Parathyroid adenoma (tissue), 2 donors: Measurements from ENCODE around the gene EIF1B.
"Not testable (repeated sequence)": the region's sequence is repeated elsewhere in the genome, so short reads cannot be mapped to it uniquely, and the experiment has no call there.

Experiments used
- H2AFZ ChIP-seq: fragments of 300-600 bp; sonication (generic); one replicate; pipeline ENCODE4 v1.7.0; 2017; ENCODE audit warnings: antibody characterized with exemption, mild to moderate bottlenecking
- H3K27ac ChIP-seq: fragments of 300-600 bp; sonication (generic); one replicate; pipeline ENCODE4 v1.7.0; 2017
- H3K27me3 ChIP-seq: fragments of 300-600 bp; sonication (generic); one replicate; pipeline ENCODE4 v1.7.0; 2017; ENCODE audit warnings: low read length; ENCODE audit not compliant: control insufficient read depth, insufficient read depth
- H3K36me3 ChIP-seq: fragments of 300-600 bp; sonication (generic); one replicate; pipeline ENCODE4 v1.7.0; 2017; ENCODE audit warnings: low read length; ENCODE audit not compliant: control insufficient read depth, insufficient read depth
- H3K4me1 ChIP-seq: fragments of 300-600 bp; sonication (generic); one replicate; pipeline ENCODE4 v1.7.0; 2017; ENCODE audit warnings: control low read depth
- H3K4me2 ChIP-seq: fragments of 300-600 bp; sonication (generic); one replicate; pipeline ENCODE4 v1.7.0; 2017; ENCODE audit warnings: low read length
- H3K4me3 ChIP-seq: fragments of 300-600 bp; sonication (generic); one replicate; pipeline ENCODE4 v1.7.0; 2017; ENCODE audit warnings: low read depth, low read length
- H3K79me2 ChIP-seq: fragments of 300-600 bp; sonication (generic); one replicate; pipeline ENCODE4 v1.7.0; 2017; ENCODE audit warnings: control low read depth
- H3K9ac ChIP-seq: fragments of 300-600 bp; sonication (generic); one replicate; pipeline ENCODE4 v1.7.0; 2017; ENCODE audit warnings: mild to moderate bottlenecking
- H3K9me3 ChIP-seq: fragments of 300-600 bp; sonication (generic); one replicate; pipeline ENCODE4 v1.7.0; 2017; ENCODE audit warnings: low read length; ENCODE audit not compliant: control insufficient read depth
- CTCF ChIP-seq: fragments of 300-600 bp; sonication (generic); IDR thresholded peaks from one replicate; pipeline ENCODE4 v1.7.0; 2017; ENCODE audit warnings: antibody characterized with exemption, mild to moderate bottlenecking
- donor health status: primary hyperparathyroidism.

Gene EIF1B

DNA sequence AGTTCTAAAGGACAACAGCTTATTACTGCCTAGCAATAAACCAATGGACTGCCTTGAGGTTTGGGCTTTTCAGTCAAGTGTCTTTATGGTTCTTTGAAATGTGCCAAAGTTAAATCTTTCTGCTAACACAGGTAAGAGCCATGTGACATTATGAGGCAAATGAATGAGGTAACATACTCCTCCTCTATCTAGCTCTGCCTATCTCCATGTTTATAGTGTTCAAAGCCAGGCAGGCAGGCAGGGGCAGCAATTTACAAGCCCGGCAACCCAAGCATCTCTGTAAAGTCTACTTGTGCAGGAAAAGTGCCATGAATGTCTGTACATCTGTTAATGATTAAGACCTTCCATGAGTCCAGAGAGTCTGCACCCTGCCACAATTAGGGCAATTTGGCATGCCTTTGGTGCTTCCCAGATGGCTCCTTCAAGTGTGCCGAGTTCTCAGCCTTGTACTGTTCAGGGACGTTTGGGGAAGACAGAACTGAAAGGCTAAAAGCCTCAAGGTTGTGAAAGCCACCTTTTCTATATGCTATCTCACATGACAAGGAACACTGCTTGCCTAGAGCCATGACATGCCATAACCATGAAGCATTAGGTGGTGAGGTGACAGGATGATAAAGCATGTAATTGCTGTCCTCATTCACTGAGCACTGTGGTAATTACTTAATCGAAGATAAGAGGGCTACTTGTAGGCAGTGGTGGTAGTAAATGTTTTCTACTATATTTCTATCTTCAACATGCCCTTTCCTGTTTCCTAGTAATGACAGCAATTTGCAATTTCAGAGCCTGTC, 41.4 kb upstream of the EIF1B start:
- Histone ChIP-seq H3K27ac (no peak overlapping the region), H2AFZ (no peak overlapping the region), H3K9ac (no peak overlapping the region), H3K4me2 (no peak overlapping the region), H3K9me3 (no peaks in the 10 kb centered on the region), H3K4me3 (no peak overlapping the region), H3K79me2 (no peaks in the 10 kb centered on the region), H3K27me3 (no peaks in the 10 kb centered on the region), H3K4me1 (no peaks in the 10 kb centered on the region), H3K36me3 (no peaks in the 10 kb centered on the region)
- TF ChIP-seq CTCF, result no peak

- Histone ChIP-seq H2AFZ (no peak overlapping the region), H3K9me3 (no peaks in the 10 kb centered on the region), H3K36me3 (no peaks in the 10 kb centered on the region), H3K4me1 (no peaks in the 10 kb centered on the region), H3K27me3 (no peaks in the 10 kb centered on the region), H3K79me2 (no peaks in the 10 kb centered on the region), H3K4me2 (no peak overlapping the region), H3K27ac (no peak overlapping the region), H3K4me3 (no peak overlapping the region), H3K9ac (no peak overlapping the region)
- TF ChIP-seq CTCF, result no peak
These were observed 40.5 kb upstream of the EIF1B start for GRCh38 chr3:40268802-40269524.

DNA sequence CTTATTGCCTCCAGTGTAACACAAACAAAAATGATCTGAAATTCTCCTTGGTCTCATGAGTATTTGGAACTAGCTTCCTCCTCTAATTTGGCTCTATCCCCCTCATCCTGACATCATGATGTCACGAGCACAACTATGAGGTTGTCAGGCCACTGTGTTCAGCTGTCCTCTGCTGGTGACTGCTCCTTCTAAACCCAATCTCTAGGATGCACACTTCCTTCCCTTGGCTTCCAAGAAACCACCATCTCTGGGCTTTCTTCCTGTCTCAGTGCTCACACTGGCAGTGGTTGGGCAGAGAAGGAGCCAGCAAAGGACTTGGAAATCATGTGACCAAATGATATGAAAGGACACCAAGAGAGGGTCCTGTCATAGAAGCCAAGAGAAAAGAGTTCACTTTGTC, 30.7 kb upstream of the EIF1B start:
- Histone ChIP-seq H3K36me3 (no peaks in the 10 kb centered on the region), H3K4me1 (no peaks in the 10 kb centered on the region)

DNA sequence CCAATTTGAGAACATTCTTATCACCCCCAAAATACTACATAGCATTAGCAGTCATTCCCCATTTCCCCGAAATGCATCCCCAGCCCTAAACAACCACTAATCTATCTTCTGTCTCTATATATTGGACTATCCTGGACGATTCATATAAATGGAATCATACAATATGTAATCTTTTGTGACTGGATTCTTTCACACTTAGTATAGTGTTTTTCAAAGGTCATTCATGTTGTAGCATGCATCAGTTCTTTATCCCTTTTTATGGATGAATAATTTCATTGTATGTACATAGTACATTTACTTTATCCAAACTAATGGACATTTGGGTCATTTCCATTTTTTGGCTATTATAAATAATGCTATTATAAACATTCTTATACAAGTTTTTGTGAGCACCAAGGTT, 27.5 kb upstream of the EIF1B start:
- H3K27ac ChIP-seq, result no peak overlapping the region
- no peak for TF ChIP-seq CTCF
- H3K79me2 ChIP-seq, result no peaks in the 10 kb centered on the region
- no peaks in the 10 kb centered on the region for H3K36me3 ChIP-seq
- H3K4me3 ChIP-seq, result no peak overlapping the region
- no peak overlapping the region for H2AFZ ChIP-seq
- H3K27me3 ChIP-seq, result no peaks in the 10 kb centered on the region
- H3K9ac ChIP-seq, result no peak overlapping the region
- no peaks in the 10 kb centered on the region for H3K4me1 ChIP-seq
- H3K9me3 ChIP-seq, result no peaks in the 10 kb centered on the region
- no peak overlapping the region for H3K4me2 ChIP-seq

More for the DNA sequence above, 30.7 kb upstream of the EIF1B start:
- no peak overlapping the region for H3K27ac ChIP-seq
- H3K27me3 ChIP-seq, result no peaks in the 10 kb centered on the region
- H3K4me2 ChIP-seq, result no peak overlapping the region
- H2AFZ ChIP-seq, result no peak overlapping the region
- H3K9ac ChIP-seq, result no peak overlapping the region
- H3K4me3 ChIP-seq, result no peak overlapping the region
- TF ChIP-seq CTCF, result no peak
- H3K9me3 ChIP-seq, result no peaks in the 10 kb centered on the region
- H3K79me2 ChIP-seq, result no peaks in the 10 kb centered on the region

GRCh38 chr3:40283057-40283456, 26.4 kb upstream of the EIF1B start:
- H3K27ac ChIP-seq, H3K4me2 ChIP-seq, H3K36me3 ChIP-seq, H3K79me2 ChIP-seq, H2AFZ ChIP-seq, H3K4me1 ChIP-seq, H3K4me3 ChIP-seq, H3K9ac ChIP-seq, H3K27me3 ChIP-seq, H3K9me3 ChIP-seq: not testable (repeated sequence)
